OCI-LY7 (cell line): ENCODE results near the gene SMPD3. TPM values are rescaled to one million over a fixed set of nuclear protein-coding genes. Genes with fewer than 3 reads are reported as not detected.

Experiments used
- BruUV-seq: library from RNA; stranded (reverse); fragments of 400-500 nt; replicated peaks from 2 replicates; lab custom pipeline; 2021; lab: Mats Ljungman, UMichigan
- CTCF ChIA-PET: fragments of 300-600 bp; sonication (Branson Sonifier 250); formaldehyde crosslinking; loops from one replicate; lab custom pipeline; 2022; ENCODE audit warnings: antibody characterized with exemption; ENCODE audit not compliant: unreplicated experiment; lab: Charles Lee
- POLR2A ChIA-PET: fragments of 300-600 bp; sonication (Branson Sonifier 250); formaldehyde crosslinking; loops from one replicate; lab custom pipeline; 2022; ENCODE audit warnings: antibody characterized with exemption; lab: Charles Lee
- DNase-seq: peaks from one replicate; pipeline ENCODE4 v3.0.0-alpha.2; 2015; ENCODE audit warnings: low spot score
- H2AFZ ChIP-seq: fragments of 200-600 bp; sonication (generic), shearing (Covaris generic); 2 replicates; pipeline ENCODE4 v1.6.1; 2014; ENCODE audit warnings: mild to moderate bottlenecking, antibody characterized with exemption, low read length, moderate library complexity
- H3K27ac ChIP-seq: fragments of 200-600 bp; sonication (generic); 2 replicates; pipeline ENCODE4 v1.5.1; 2014; ENCODE audit warnings: mixed run types, low read depth, mild to moderate bottlenecking, moderate library complexity, low read length, inconsistent platforms; ENCODE audit not compliant: poor library complexity, severe bottlenecking
- H3K36me3 ChIP-seq: fragments of 200-600 bp; sonication (generic); 2 replicates; pipeline ENCODE4 v1.6.1; 2014; ENCODE audit warnings: mild to moderate bottlenecking, antibody characterized with exemption, low read length, moderate library complexity, mixed read lengths; ENCODE audit not compliant: insufficient read depth
- H3K4me1 ChIP-seq: fragments of 200-600 bp; sonication (generic); 2 replicates; pipeline ENCODE4 v1.5.1; 2014; ENCODE audit warnings: mild to moderate bottlenecking, low read length; ENCODE audit not compliant: insufficient read depth, poor library complexity, severe bottlenecking
- H3K4me2 ChIP-seq: fragments of 200-600 bp; sonication (generic); 2 replicates; pipeline ENCODE4 v1.6.1; 2014; ENCODE audit warnings: mild to moderate bottlenecking, low read length
- H3K4me3 ChIP-seq: fragments of 200-600 bp; sonication (generic); 2 replicates; pipeline ENCODE4 v1.5.1; 2014; ENCODE audit warnings: mild to moderate bottlenecking, low read depth, low read length; ENCODE audit not compliant: poor library complexity, severe bottlenecking
- H3K79me2 ChIP-seq: fragments of 200-600 bp; sonication (generic); 2 replicates; pipeline ENCODE4 v1.6.1; 2016; ENCODE audit warnings: low read depth, mild to moderate bottlenecking, low read length, moderate library complexity, mixed read lengths; ENCODE audit not compliant: insufficient read depth
- H3K9me2 ChIP-seq: fragments of 200-600 bp; sonication (generic); 2 replicates; pipeline ENCODE4 v1.6.1; 2016; ENCODE audit warnings: mild to moderate bottlenecking, low read length, mixed read lengths; ENCODE audit not compliant: insufficient read depth
- H3K9me3 ChIP-seq: fragments of 200-600 bp; sonication (generic); 2 replicates; pipeline ENCODE4 v1.6.1; 2014; ENCODE audit warnings: mild to moderate bottlenecking, mixed run types, low read length, mixed read lengths
- H4K20me1 ChIP-seq: fragments of 200-600 bp; sonication (generic); 2 replicates; pipeline ENCODE4 v1.6.1; 2014; ENCODE audit warnings: mild to moderate bottlenecking, antibody characterized with exemption, low read length, moderate library complexity, mixed read lengths; ENCODE audit not compliant: insufficient read depth
- EZH2phosphoT487 ChIP-seq: fragments of 200-600 bp; sonication (generic); IDR thresholded peaks from 2 replicates; pipeline ENCODE4 v1.6.1; 2018; ENCODE audit warnings: low read depth, borderline replicate concordance, mild to moderate bottlenecking, mixed run types, antibody characterized with exemption, low read length, moderate library complexity, mixed read lengths
- intact Hi-C: fragments of 100-400 bp; cut with micrococcal nuclease; formaldehyde crosslinking; loops from one replicate; pipeline ENCODE4 v1.10.0; 2022; ENCODE audit not compliant: unreplicated experiment
- total RNA-seq, 2 experiments: library from RNA; depleted of rRNA in 1 of 2; stranded (reverse); fragments of >200 nt in 1 of 2; shearing (Covaris generic) in 1 of 2; gene quantifications; 2 replicates each; pipeline ENCODE4 v1.2.3, GENCODE V29; 2014 to 2022
- TF ChIP-seq, protein P1 (sequence below): fragments of 200-600 bp; sonication (generic); conservative IDR thresholded peaks from 2 replicates; pipeline ENCODE4 v1.5.1; 2014; ENCODE audit warnings: mild to moderate bottlenecking, antibody characterized with exemption, low read length, moderate library complexity, mixed read lengths

Gene SMPD3
- total RNA-seq, 2 experiments from 2014 or later, result 0.16 to 0.51 TPM

DNA sequence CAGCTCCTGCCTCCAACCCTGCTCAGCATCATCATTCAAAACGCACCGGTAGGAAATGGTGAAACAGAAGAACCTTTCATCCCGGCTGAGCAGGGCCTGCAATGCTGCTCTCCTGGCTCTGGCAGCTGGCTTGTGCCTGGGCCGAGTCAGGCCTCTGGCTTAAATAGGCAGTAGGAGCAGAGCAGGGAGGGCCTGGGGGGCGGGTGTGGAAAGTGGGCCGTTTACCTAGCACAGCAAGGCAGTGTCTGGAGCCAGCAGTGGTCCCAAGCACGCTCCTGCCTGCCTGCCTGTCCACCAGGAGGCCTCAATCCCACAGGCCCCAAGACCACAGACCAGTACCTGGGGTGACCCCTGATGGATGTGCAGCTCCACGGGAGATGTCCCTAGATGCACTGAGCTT, 59.3 kb downstream of the SMPD3 start:
- CTCF ChIA-PET, result no interaction called here
- intact Hi-C loops, result no loop called here
- Histone ChIP-seq H3K4me2 (no peak overlapping the region), H3K9me3 (no peaks in the 10 kb centered on the region), H3K4me3 (no peak overlapping the region), H3K79me2 (no peaks in the 10 kb centered on the region), H3K9me2 (no peaks in the 10 kb centered on the region), H3K27ac (no peak overlapping the region), H3K36me3 (no peaks in the 10 kb centered on the region), H4K20me1 (no peaks in the 10 kb centered on the region), H3K4me1 (no peaks in the 10 kb centered on the region), H2AFZ (no peak overlapping the region)
- TF ChIP-seq EZH2phosphoT487, result no peak
- TF ChIP-seq, protein P1, sequence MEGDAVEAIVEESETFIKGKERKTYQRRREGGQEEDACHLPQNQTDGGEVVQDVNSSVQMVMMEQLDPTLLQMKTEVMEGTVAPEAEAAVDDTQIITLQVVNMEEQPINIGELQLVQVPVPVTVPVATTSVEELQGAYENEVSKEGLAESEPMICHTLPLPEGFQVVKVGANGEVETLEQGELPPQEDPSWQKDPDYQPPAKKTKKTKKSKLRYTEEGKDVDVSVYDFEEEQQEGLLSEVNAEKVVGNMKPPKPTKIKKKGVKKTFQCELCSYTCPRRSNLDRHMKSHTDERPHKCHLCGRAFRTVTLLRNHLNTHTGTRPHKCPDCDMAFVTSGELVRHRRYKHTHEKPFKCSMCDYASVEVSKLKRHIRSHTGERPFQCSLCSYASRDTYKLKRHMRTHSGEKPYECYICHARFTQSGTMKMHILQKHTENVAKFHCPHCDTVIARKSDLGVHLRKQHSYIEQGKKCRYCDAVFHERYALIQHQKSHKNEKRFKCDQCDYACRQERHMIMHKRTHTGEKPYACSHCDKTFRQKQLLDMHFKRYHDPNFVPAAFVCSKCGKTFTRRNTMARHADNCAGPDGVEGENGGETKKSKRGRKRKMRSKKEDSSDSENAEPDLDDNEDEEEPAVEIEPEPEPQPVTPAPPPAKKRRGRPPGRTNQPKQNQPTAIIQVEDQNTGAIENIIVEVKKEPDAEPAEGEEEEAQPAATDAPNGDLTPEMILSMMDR, result no peak
- POLR2A ChIA-PET, result interaction anchor here (0.6 to 1.1 kb wide), 2 partner anchors 222 to 528 kb away, joined by 3 read pairs; no protein-coding TSS in a partner anchor
- no TSS peak for BruUV-seq
- DNase-seq, result no peak

DNA sequence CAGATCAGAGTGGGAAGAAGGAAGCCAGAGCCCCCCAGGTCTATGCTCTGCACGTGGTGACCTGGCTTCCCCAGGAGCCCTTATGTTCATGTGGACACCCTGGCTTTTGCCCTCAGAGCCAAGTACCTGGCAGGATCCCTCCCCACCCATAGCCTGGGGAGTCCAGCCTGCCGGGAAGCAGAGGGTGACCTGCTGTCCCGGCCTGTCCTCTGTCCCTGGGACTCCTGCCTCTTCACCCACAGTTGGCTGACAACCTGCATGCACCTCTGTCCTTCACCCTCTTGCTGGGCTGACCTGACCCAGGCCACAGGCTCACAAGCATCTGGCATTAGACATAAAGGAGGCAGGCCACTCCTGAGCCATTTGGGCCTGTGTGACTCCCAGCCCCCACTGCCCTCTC, 60.2 kb downstream of the SMPD3 start:
- DNase-seq, result no peak
- no peak overlapping the region for H3K4me3 ChIP-seq
- CTCF ChIA-PET, result no interaction called here
- no peaks in the 10 kb centered on the region for H3K79me2 ChIP-seq
- no peaks in the 10 kb centered on the region for H3K9me2 ChIP-seq
- no peaks in the 10 kb centered on the region for H3K4me1 ChIP-seq
- TF ChIP-seq EZH2phosphoT487, result no peak
- TF ChIP-seq, protein P1, result no peak
- no peak overlapping the region for H3K27ac ChIP-seq
- no peak overlapping the region for H2AFZ ChIP-seq
- no TSS peak for BruUV-seq
- no peaks in the 10 kb centered on the region for H3K9me3 ChIP-seq
- intact Hi-C loops, result no loop called here
- no peak overlapping the region for H3K4me2 ChIP-seq
- no peaks in the 10 kb centered on the region for H3K36me3 ChIP-seq
- POLR2A ChIA-PET, result interaction anchor here (1.1 kb wide), 1 partner anchor 221 kb away, joined by 3 read pairs; no protein-coding TSS in a partner anchor
- H4K20me1 ChIP-seq, result no peaks in the 10 kb centered on the region

DNA sequence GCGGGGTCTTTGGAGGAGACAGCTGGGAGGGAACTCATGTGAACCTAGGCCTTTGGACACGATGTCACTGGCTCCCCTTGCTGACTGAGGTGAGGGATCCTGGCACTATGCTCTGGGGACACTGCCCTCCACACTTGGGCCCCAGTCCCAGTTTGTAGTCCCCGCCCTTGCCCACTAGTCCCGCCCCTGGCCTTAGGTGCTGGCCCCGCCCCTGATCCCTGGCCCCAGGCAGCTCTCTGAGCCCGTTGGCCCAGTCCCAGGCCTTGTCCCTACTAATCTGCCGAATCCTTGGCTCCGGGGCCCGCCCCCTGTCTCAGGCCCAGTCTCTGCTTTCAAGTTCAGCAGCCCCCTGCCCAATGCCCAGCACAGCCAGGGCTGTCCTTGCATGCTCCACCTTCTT, 61.0 kb downstream of the SMPD3 start:
- no peak for TF ChIP-seq EZH2phosphoT487
- TF ChIP-seq, protein P1, result no peak
- Histone ChIP-seq H2AFZ (no peak overlapping the region), H3K27ac (no peak overlapping the region), H3K4me2 (no peak overlapping the region), H4K20me1 (no peaks in the 10 kb centered on the region), H3K4me3 (no peak overlapping the region), H3K4me1 (peaks cover 4% of the 10 kb centered on the region), H3K79me2 (no peaks in the 10 kb centered on the region), H3K36me3 (no peaks in the 10 kb centered on the region), H3K9me3 (no peaks in the 10 kb centered on the region), H3K9me2 (no peaks in the 10 kb centered on the region)
- intact Hi-C loops, result no loop called here
- BruUV-seq, result no TSS peak
- no peak for DNase-seq
- ChIA-PET POLR2A (no interaction called here), CTCF (no interaction called here)
